ENCODE measurements around the gene LRRFIP1. TPM values are rescaled to one million over a fixed set of nuclear protein-coding genes. Genes with fewer than 3 reads are reported as not detected.

LRRFIP1 gene
- total and polyA plus RNA-seq, 9 of the 15 experiments (the other 6 are each of a cell fraction or from before 2014, with no cell fraction given), result 13.1 to 45.2 (median 31.3) TPM

DNA sequence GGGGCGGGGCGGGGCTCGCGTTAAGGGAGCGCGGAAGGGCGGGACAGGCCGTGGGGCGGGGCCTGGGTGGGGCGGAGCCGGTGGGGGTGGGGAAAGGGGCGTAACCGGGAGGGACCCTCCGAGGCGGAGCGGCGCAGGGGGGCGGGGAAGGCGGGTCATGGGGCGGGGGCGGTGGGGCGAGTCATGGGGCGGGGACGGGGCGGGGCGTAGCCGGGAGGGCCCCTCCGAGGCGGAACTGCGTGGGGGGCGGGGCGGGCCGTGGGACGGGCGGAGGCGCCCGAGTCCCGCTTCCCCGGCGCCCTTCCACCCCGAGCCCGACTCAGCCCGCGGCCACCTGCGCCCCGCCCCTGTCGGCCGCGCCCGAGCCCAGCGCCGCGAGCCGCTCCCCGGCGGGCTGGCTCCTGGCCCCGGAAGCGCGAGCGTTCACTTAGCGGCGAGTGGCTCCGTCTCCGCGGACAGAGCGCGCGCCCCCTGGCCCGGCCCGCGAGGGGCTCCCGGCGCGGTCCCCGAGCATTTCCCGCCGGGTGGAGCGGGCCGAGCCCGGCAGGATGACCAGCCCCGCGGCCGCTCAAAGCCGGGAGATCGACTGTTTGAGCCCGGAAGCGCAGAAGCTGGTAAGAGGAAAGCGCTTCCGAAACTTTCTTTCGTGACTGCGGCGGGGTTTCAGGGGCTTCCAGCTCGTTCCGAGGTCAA is 64.7 kb downstream of the LRRFIP1 start (continued):
- no peak for TF ChIP-seq ESRRB (CRISPR knock-in tag; IDR thresholded peaks at IDR 0.05; ENCODE audit: borderline replicate concordance)
- TF ChIP-seq, protein P1, sequence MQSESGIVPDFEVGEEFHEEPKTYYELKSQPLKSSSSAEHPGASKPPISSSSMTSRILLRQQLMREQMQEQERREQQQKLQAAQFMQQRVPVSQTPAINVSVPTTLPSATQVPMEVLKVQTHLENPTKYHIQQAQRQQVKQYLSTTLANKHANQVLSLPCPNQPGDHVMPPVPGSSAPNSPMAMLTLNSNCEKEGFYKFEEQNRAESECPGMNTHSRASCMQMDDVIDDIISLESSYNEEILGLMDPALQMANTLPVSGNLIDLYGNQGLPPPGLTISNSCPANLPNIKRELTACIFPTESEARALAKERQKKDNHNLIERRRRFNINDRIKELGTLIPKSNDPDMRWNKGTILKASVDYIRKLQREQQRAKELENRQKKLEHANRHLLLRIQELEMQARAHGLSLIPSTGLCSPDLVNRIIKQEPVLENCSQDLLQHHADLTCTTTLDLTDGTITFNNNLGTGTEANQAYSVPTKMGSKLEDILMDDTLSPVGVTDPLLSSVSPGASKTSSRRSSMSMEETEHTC (IDR thresholded peaks at IDR 0.05), result no peak
- TF ChIP-seq ZNF668 (CRISPR knock-in tag; IDR thresholded peaks at IDR 0.05), result no peak
- TF ChIP-seq NFXL1 (CRISPR knock-in tag; IDR thresholded peaks at IDR 0.05), result no peak
- TF ChIP-seq STAG1 (CRISPR knock-in tag; IDR thresholded peaks at IDR 0.05; ENCODE audit: borderline replicate concordance), result no peak
- TF ChIP-seq, protein P2, sequence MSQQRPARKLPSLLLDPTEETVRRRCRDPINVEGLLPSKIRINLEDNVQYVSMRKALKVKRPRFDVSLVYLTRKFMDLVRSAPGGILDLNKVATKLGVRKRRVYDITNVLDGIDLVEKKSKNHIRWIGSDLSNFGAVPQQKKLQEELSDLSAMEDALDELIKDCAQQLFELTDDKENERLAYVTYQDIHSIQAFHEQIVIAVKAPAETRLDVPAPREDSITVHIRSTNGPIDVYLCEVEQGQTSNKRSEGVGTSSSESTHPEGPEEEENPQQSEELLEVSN (IDR thresholded peaks at IDR 0.05; ENCODE audit: borderline replicate concordance in 1 of 2, extremely low read depth in 1 of 2, insufficient read depth in 1 of 2, insufficient read length in 1 of 2, low read depth in 1 of 2, low read length in 1 of 2, poor library complexity in 1 of 2, severe bottlenecking in 1 of 2), result peak in 1 of 2 experiments; percentile 68
- no peak for TF ChIP-seq SNIP1 (IDR thresholded peaks at IDR 0.05; ENCODE audit: low read depth)

Data from K562 (cell line).